HEK293 (cell line): ENCODE results near the gene ANKRD9.

ENCODE experiments used
- CTCF ChIA-PET: fragments of 350-600 bp; formaldehyde crosslinking; extraction: SDS; loops from one replicate; lab custom pipeline; 2021; ENCODE audit warnings: antibody characterized with exemption; lab: Yijun Ruan, JAX
- POLR2A ChIA-PET: fragments of 300-600 bp; formaldehyde crosslinking; extraction: SDS; loops from one replicate; lab custom pipeline; 2020; ENCODE audit warnings: antibody characterized with exemption, inconsistent platforms; lab: Yijun Ruan, JAX
- H3K27ac ChIP-seq: fragments of 200-500 bp; sonication (Bioruptor generic); 2 replicates; pipeline ENCODE4 v1.5.1; 2014; ENCODE audit warnings: low read depth, low read length, control low read depth, inconsistent platforms; ENCODE audit errors: extremely low read depth
- H3K36me3 ChIP-seq, 2 experiments: fragments of 200-500 bp in 1 of 2; sonication (Bioruptor generic) in 1 of 2; 1 replicate in 1 of 2; 2 replicates in 1 of 2; pipeline ENCODE4 v1.5.1; 2014 to 2017; ENCODE audit warnings: inconsistent platforms in 2 of 2, low read length in 2 of 2; ENCODE audit not compliant: control insufficient read depth in 2 of 2, insufficient read depth in 1 of 2
- H3K4me1 ChIP-seq: fragments of 200-500 bp; sonication (Bioruptor generic); 2 replicates; pipeline ENCODE4 v1.5.1; 2014; ENCODE audit warnings: mild to moderate bottlenecking, low read length, inconsistent platforms; ENCODE audit not compliant: control insufficient read depth, insufficient read depth
- H3K4me3 ChIP-seq: 2 replicates; pipeline ENCODE4 v1.5.1; 2011; ENCODE audit warnings: low read depth, mild to moderate bottlenecking, control low read depth, low read length, moderate library complexity
- H3K9me3 ChIP-seq: fragments of 200-500 bp; sonication (Bioruptor generic); 2 replicates; pipeline ENCODE4 v1.5.1; 2014; ENCODE audit warnings: low read depth, low read length, inconsistent platforms; ENCODE audit not compliant: control insufficient read depth, insufficient read depth
- ZFHX2 ChIP-seq: fragments of 450-650 bp; formaldehyde crosslinking; conservative IDR thresholded peaks from 2 replicates; pipeline ENCODE4 v1.5.1; 2016; ENCODE audit warnings: missing biosample characterization, missing genetic modification characterization

Gene ANKRD9

DNA sequence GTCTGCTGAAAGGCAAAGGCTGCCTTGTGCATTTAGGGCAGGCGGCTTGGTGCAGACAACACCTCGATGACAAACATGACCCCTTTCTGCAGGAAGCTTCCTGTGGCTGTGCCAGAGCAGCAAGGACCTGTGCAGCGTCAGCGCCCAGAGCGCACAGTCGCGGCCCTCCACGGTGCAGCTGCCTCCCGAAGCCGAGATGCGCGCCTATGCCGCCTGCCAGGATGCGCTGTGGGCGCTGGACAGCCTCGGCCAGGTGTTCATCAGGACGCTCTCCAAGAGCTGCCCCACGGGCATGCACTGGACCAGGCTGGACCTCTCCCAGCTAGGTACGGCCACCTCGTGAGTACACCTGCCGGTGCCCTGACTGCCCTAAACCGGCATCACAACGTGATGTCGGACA lies 57.3 kb downstream of the ANKRD9 start:
- Histone ChIP-seq H3K27ac (no peak overlapping the region), H3K36me3 (peaks cover under 1 to 73% of the 10 kb centered on the region in 2 experiments; a peak in 2 of 3 replicates), H3K4me1 (no peaks in the 10 kb centered on the region), H3K9me3 (no peaks in the 10 kb centered on the region), H3K4me3 (no peak overlapping the region)
- TF ChIP-seq ZFHX2 (tag by site-specific recombination) = no peak
- ChIA-PET CTCF (interaction anchor here (0.5 to 2.3 kb wide), 2 partner anchors 14 to 142 kb away, joined by 5 to 7 read pairs; no protein-coding TSS in a partner anchor), POLR2A (no interaction called here)
